GM18951 (cell line): ENCODE data around the gene ZMYM5.
"Not testable (repeated sequence)": the region's sequence is repeated elsewhere in the genome, so short reads cannot be mapped to it uniquely, and the experiment has no call there.

Experiments
- POLR2A ChIP-seq: IDR thresholded peaks from 4 replicates; pipeline ENCODE4 v1.6.1; 2011; ENCODE audit warnings: mild to moderate bottlenecking; ENCODE audit not compliant: insufficient read length, insufficient read depth; ENCODE audit errors: extremely low read depth
- in situ Hi-C: fragments of 300-500 bp; cut with MboI; formaldehyde crosslinking; loops from one replicate; pipeline ENCODE4 v1.12.0; 2022; ENCODE audit warnings: low sequenced_read_pairs, mixed read lengths, inconsistent platforms; ENCODE audit not compliant: unreplicated experiment

Gene ZMYM5

GRCh38 chr13:19810996-19811881 is 52.2 kb downstream of the ZMYM5 start:
- no peak for TF ChIP-seq POLR2A
- in situ Hi-C loops = no loop called here

GRCh38 chr13:19810151-19810550 is 53.3 kb downstream of the ZMYM5 start:
- TF ChIP-seq POLR2A = no peak
- in situ Hi-C loops = no loop called here

- TF ChIP-seq POLR2A = no peak
- in situ Hi-C loops = no loop called here
Measured at GRCh38 chr13:19805765-19806164, 57.7 kb downstream of the ZMYM5 start.

GRCh38 chr13:19795956-19796355 is 67.5 kb downstream of the ZMYM5 start:
- TF ChIP-seq POLR2A = no peak
- in situ Hi-C loops = no loop called here

- TF ChIP-seq POLR2A = no peak
- in situ Hi-C loops = no loop called here
Measured at GRCh38 chr13:19794631-19795030, 68.8 kb downstream of the ZMYM5 start.

- no peak for TF ChIP-seq POLR2A
- in situ Hi-C loops = no loop called here
Measured at GRCh38 chr13:19791953-19792537, 71.4 kb downstream of the ZMYM5 start.

GRCh38 chr13:19782727-19783682 is 80.4 kb downstream of the ZMYM5 start, which contains the start of gene PSPC1:
PSPC1 (minus strand) TSS chr13:19782945; CDS start chr13:19782757, 188 bp downstream.
- in situ Hi-C loops = not testable (repeated sequence)
- TF ChIP-seq POLR2A = peak; percentile 95

- in situ Hi-C loops = no loop called here
- peak; percentile 23 for TF ChIP-seq POLR2A
Measured at GRCh38 chr13:19782049-19782726, 81.3 kb downstream of the ZMYM5 start.

- in situ Hi-C loops = no loop called here
- no peak for TF ChIP-seq POLR2A
Measured at GRCh38 chr13:19781526-19781925, 81.9 kb downstream of the ZMYM5 start.

GRCh38 chr13:19780753-19781418 is 82.6 kb downstream of the ZMYM5 start:
- in situ Hi-C loops = not testable (repeated sequence)
